Breast epithelium (tissue), 4 donors: Measurements from ENCODE around the gene DEXI. TPM values are rescaled to one million over a fixed set of nuclear protein-coding genes. Genes with fewer than 3 reads are reported as not detected.

ENCODE experiments used
- DNase-seq, 2 donors: peaks; one replicate each; pipeline ENCODE4 v3.0.0-alpha.2; 2019; ENCODE audit warnings: low spot score in 2 of 2
- H3K27ac ChIP-seq, 2 donors: fragments of 200-600 bp; sonication (generic) in 1 of 2; one replicate each; pipeline ENCODE4 v1.5.1; 2016 to 2019; ENCODE audit warnings: mild to moderate bottlenecking in 1 of 2
- H3K27me3 ChIP-seq, 2 donors: fragments of 200-600 bp; sonication (generic) in 1 of 2; one replicate each; pipeline versions ENCODE4 v1.5.1 to v1.6.0; 2017 to 2019; ENCODE audit warnings: control low read depth in 1 of 2, mild to moderate bottlenecking in 1 of 2
- H3K36me3 ChIP-seq: fragments of 200-600 bp; one replicate; pipeline ENCODE4 v1.5.1; 2019
- H3K4me1 ChIP-seq, 2 donors: fragments of 200-600 bp; sonication (generic); one replicate each; pipeline ENCODE4 v1.5.1; 2016 to 2019; ENCODE audit warnings: control low read depth in 1 of 2
- H3K4me3 ChIP-seq, 3 donors: fragments of 200-600 bp; sonication (generic); 1 replicate in 2 of 3; 2 replicates in 1 of 3; pipeline ENCODE4 v1.5.1; 2016 to 2019; ENCODE audit warnings: mild to moderate bottlenecking in 3 of 3, moderate library complexity in 2 of 3
- H3K9me3 ChIP-seq, 2 donors: fragments of 200-600 bp; sonication (generic) in 1 of 2; one replicate each; pipeline ENCODE4 v1.5.1; 2016 to 2019; ENCODE audit warnings: control low read depth in 1 of 2
- POLR2A ChIP-seq: fragments of 450-650 bp; IDR thresholded peaks from one replicate; pipeline ENCODE4 v1.6.1; 2016; ENCODE audit warnings: antibody characterized with exemption, mild to moderate bottlenecking, moderate library complexity
- POLR2AphosphoS5 ChIP-seq, 3 donors: sonication (generic); formaldehyde crosslinking; IDR thresholded peaks; one replicate each; pipeline ENCODE4 v1.6.1; 2017; ENCODE audit warnings: antibody characterized with exemption in 3 of 3
- intact Hi-C: fragments of 100-400 bp; cut with DNase I; formaldehyde crosslinking; loops from one replicate; pipeline ENCODE4 v1.15.1; 2023; ENCODE audit warnings: low total_unique reads
- total RNA-seq, 3 donors: library from RNA; depleted of rRNA; stranded (reverse); fragments of >200 nt; gene quantifications; one replicate each; pipeline ENCODE4 v1.1.0, GENCODE V29; 2016
- TF ChIP-seq, protein P1 (sequence below), 3 donors: fragments of 450-650 bp; IDR thresholded peaks; one replicate each; pipeline ENCODE4 v1.5.1; 2016 to 2017; ENCODE audit warnings: antibody characterized with exemption in 3 of 3, mild to moderate bottlenecking in 3 of 3, moderate library complexity in 3 of 3

DEXI gene
- total RNA-seq, 3 donors from 2014 or later: 50.3 to 88.5 (median 52.8) TPM

DNA sequence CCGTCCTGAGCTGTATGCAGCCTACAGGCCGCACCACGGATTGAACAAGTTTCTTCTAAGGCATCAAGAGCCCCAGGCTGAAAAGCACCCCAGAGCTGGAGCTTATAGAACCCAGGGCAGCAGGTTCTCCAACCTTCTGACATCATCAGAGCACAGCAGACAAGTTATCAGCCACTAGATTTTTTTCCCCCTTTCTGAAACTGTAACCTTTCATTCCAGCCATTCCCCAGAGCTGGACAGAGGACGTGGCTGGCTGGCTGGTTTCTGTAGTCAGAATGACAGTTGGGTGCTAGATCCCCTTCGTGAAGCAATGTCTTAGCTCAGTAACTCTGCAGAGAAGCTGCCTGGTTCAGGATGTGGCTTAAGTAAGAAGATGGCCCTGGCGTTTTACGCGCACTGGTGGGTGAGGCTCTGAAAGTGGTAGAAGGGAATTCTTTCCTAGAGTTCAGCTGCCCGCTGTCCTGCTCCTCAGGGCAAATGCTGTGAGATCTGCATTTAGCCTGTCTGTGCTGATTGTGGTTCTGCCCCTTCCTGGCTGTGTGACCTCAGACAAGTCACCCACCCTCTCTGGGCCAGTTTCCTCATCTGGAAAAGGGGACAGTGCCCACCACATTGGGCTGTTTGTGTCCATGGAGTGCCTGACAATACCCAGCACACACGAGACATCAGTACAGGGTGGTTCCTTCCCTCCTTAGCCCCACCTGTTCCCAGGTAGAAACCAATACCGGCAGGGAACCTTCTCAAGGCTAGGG is 9.1 kb downstream of the DEXI start:
- no peaks in the 10 kb centered on the region for H3K36me3 ChIP-seq
- H3K4me1 ChIP-seq: peaks cover 0 to 14% of the 10 kb centered on the region in 2 donors
- H3K9me3 ChIP-seq: no peaks in the 10 kb centered on the region

DNA sequence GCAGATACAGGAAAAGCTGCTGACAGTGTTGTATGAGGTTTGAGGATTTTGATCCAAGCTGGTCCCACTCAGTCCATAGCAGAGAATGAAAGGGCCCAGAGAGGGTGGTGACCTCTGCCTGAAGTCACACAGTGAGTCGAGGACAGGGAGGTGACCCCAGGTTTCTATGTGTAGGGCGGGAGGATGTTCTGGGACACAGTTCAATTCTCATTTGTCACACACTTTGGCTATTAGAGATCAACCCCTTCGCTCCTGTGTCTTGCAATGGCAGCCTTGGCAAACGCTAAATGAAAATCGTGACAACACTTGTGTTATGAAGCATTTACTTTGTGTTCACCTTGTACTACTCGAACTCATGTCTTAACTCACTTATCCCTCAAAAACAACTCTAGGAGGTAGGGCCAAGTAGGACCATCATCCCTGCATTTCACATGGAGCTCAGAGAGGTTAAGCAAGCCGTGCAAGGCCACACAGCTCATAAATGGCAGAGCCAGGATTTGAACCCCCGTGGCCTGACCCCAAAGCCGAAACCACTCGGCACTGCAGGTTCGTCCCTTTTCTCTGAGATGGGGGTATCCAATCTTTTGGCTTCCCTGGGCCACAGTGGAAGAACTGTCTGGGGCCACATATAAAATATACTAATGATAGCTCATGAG is 10.2 kb downstream of the DEXI start:
- H3K27ac ChIP-seq: no peak overlapping the region
- DNase-seq: no peak
- intact Hi-C loops: no loop called here
- no peaks in the 10 kb centered on the region for H3K9me3 ChIP-seq
- peaks cover 0 to 8% of the 10 kb centered on the region in 2 donors for H3K4me1 ChIP-seq
- H3K36me3 ChIP-seq: no peaks in the 10 kb centered on the region
- TF ChIP-seq POLR2AphosphoS5 (IDR thresholded peaks at IDR 0.05) (no peak), POLR2A (no peak)
- TF ChIP-seq, protein P1, sequence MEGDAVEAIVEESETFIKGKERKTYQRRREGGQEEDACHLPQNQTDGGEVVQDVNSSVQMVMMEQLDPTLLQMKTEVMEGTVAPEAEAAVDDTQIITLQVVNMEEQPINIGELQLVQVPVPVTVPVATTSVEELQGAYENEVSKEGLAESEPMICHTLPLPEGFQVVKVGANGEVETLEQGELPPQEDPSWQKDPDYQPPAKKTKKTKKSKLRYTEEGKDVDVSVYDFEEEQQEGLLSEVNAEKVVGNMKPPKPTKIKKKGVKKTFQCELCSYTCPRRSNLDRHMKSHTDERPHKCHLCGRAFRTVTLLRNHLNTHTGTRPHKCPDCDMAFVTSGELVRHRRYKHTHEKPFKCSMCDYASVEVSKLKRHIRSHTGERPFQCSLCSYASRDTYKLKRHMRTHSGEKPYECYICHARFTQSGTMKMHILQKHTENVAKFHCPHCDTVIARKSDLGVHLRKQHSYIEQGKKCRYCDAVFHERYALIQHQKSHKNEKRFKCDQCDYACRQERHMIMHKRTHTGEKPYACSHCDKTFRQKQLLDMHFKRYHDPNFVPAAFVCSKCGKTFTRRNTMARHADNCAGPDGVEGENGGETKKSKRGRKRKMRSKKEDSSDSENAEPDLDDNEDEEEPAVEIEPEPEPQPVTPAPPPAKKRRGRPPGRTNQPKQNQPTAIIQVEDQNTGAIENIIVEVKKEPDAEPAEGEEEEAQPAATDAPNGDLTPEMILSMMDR (IDR thresholded peaks at IDR 0.05): no peak
- no peaks in the 10 kb centered on the region for H3K27me3 ChIP-seq
- H3K4me3 ChIP-seq: no peak overlapping the region

More for the DNA sequence above, 9.1 kb downstream of the DEXI start:
- Histone ChIP-seq H3K27ac (no peak overlapping the region), H3K4me3 (no peak overlapping the region), H3K27me3 (no peaks in the 10 kb centered on the region)
- no peak for TF ChIP-seq POLR2A
- TF ChIP-seq, protein P1 (IDR thresholded peaks at IDR 0.05): no peak
- no peak for TF ChIP-seq POLR2AphosphoS5 (IDR thresholded peaks at IDR 0.05)
- no peak for DNase-seq
- intact Hi-C loops: no loop called here

DNA sequence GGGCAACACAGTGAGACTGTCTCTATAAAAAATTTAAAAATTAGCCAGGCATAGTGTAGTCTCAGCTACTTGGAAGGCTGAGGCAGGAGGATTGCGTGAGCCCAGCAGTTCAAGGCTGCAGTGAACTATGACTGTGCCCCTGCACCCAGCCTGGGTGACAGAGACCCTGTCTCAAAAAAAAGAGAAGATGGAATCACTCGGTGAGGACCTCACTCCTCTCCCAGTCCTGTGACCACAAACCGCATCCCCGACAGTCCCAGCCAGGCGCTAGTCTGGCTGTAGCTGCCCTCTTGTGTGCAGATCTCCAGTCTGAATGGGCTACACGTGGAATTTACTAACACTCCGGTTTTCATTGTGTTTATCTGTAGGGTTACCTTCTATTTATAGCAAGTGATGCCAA is 11.1 kb downstream of the DEXI start:
- no peak overlapping the region for H3K4me3 ChIP-seq
- H3K36me3 ChIP-seq: no peaks in the 10 kb centered on the region
- TF ChIP-seq POLR2AphosphoS5 (IDR thresholded peaks at IDR 0.05): no peak
- TF ChIP-seq, protein P1 (IDR thresholded peaks at IDR 0.05): no peak
- no peak for TF ChIP-seq POLR2A
- peaks cover 0 to 8% of the 10 kb centered on the region in 2 donors for H3K4me1 ChIP-seq
- H3K27me3 ChIP-seq: no peaks in the 10 kb centered on the region
- DNase-seq: no peak
- intact Hi-C loops: no loop called here
- no peaks in the 10 kb centered on the region for H3K9me3 ChIP-seq
- H3K27ac ChIP-seq: no peak overlapping the region

DNA sequence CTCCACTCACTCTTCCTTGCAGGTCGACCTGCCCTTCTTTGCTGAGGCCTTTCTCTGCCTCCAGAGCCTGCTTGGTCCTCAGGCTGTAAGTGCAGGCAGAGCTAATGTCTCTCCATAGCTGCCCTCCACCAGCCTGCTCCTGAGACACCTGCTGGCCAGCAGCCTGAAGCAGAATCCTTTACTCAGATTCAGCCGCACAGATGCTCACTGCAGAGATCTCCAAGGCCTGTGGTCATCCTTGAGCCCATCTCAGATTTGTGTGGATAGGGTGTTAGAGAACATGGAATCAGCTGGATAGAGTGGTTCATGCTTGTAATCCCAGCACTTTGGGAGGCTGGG is 11.5 kb downstream of the DEXI start:
- Histone ChIP-seq H3K4me1 (peaks cover 0 to 7% of the 10 kb centered on the region in 2 donors), H3K36me3 (no peaks in the 10 kb centered on the region), H3K27me3 (no peaks in the 10 kb centered on the region), H3K9me3 (no peaks in the 10 kb centered on the region), H3K27ac (no peak overlapping the region), H3K4me3 (no peak overlapping the region)
- TF ChIP-seq, protein P1 (IDR thresholded peaks at IDR 0.05): no peak
- TF ChIP-seq POLR2AphosphoS5 (IDR thresholded peaks at IDR 0.05) (no peak), POLR2A (no peak)
- intact Hi-C loops: no loop called here
- no peak for DNase-seq
